Measurements from ENCODE around the gene RSAD1.

RSAD1 gene

GRCh38 chr17:50440172-50440837 lies 38.4 kb upstream of the RSAD1 start:
- H3K4me3 ChIP-seq (ENCODE audit: low read depth, low read length) = no peak overlapping the region
- TF ChIP-seq, protein P1, sequence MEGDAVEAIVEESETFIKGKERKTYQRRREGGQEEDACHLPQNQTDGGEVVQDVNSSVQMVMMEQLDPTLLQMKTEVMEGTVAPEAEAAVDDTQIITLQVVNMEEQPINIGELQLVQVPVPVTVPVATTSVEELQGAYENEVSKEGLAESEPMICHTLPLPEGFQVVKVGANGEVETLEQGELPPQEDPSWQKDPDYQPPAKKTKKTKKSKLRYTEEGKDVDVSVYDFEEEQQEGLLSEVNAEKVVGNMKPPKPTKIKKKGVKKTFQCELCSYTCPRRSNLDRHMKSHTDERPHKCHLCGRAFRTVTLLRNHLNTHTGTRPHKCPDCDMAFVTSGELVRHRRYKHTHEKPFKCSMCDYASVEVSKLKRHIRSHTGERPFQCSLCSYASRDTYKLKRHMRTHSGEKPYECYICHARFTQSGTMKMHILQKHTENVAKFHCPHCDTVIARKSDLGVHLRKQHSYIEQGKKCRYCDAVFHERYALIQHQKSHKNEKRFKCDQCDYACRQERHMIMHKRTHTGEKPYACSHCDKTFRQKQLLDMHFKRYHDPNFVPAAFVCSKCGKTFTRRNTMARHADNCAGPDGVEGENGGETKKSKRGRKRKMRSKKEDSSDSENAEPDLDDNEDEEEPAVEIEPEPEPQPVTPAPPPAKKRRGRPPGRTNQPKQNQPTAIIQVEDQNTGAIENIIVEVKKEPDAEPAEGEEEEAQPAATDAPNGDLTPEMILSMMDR (IDR thresholded peaks at IDR 0.05; ENCODE audit: insufficient read depth, low read depth, low read length, missing control alignments) = no peak
- no peak for DNase-seq (ENCODE audit: low read depth)

DNA sequence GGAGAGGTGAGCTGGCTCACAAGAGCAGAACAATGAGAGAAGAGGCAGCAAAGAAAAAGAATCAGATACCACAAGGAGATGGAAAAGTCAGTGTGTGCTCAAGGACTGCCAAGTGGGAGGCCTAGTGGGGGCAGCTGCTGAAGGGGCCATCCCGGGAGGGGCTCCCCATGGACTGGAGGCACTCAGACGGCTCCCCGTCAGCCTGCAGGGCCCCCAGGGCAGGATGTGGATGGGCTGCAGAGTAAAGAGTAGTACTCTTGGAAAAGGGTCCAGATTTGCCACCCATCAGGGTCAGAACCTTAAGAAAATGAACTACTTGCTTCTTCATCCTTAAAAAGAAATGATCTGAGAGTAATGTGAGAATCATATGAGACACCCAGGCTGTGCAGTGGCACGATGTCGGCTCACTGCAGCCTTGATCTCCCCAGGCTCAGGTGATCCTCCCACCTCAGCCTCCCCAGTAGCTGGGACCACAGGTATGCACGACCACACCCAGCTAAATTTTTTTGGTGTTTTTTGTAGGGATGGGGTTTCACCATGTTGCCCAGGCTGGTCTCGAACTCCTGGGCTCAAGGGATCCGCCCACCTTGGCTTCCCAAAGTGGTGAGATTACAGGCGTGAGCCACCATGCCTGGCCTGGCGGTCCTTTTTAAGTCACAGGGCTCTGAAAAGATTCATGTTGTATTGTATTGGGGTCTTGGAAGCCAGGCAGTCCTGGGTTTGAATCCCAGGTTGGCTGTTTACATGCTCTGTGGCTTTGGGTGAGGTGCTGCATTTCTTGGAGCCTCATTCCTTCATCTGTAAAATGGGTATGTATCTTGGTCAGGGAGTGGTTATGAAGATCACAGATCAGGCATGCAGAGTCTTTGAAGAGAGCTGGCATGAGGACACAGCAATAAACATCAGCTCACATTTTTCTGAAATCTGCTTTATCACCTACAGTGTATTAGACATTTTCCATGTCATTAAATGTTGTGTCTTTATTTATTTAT lies 37.5 kb upstream of the RSAD1 start:
- TF ChIP-seq, protein P1 (IDR thresholded peaks at IDR 0.05; ENCODE audit: insufficient read depth, low read depth, low read length, missing control alignments) = no peak
- DNase-seq (ENCODE audit: low read depth) = no peak
- H3K4me3 ChIP-seq (ENCODE audit: low read depth, low read length) = no peak overlapping the region

DNA sequence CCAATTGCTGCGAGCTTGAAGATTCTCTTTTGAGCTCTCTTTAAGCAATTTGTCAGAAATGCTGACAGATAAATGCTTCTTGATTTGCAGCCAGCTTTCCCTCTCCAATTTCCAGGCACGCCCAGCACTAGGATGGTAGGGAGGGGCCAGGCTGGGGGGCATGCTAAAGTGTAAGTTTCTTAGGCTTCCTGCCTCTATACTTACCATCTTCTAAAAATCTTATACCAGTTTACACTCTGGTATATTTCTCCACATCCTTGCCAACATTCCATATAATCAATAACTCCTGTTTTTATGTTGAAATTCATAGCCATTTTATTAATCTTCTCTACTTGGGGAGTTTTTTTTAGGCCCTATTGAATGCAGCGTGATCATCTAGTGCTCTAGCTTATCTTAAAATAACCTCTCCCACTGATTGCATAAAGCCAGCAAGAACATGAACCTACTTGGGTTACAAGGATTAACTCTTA lies 35.1 kb upstream of the RSAD1 start:
- no peak overlapping the region for H3K4me3 ChIP-seq (ENCODE audit: low read depth, low read length)
- no peak for DNase-seq (ENCODE audit: low read depth)
- TF ChIP-seq, protein P1 (IDR thresholded peaks at IDR 0.05; ENCODE audit: insufficient read depth, low read depth, low read length, missing control alignments) = no peak

- TF ChIP-seq, protein P1 (IDR thresholded peaks at IDR 0.05; ENCODE audit: insufficient read depth, low read depth, low read length, missing control alignments) = no peak
- no peak overlapping the region for H3K4me3 ChIP-seq (ENCODE audit: low read depth, low read length)
- no peak for DNase-seq (ENCODE audit: low read depth)
Measured at GRCh38 chr17:50444841-50445715, 33.6 kb upstream of the RSAD1 start.

DNA sequence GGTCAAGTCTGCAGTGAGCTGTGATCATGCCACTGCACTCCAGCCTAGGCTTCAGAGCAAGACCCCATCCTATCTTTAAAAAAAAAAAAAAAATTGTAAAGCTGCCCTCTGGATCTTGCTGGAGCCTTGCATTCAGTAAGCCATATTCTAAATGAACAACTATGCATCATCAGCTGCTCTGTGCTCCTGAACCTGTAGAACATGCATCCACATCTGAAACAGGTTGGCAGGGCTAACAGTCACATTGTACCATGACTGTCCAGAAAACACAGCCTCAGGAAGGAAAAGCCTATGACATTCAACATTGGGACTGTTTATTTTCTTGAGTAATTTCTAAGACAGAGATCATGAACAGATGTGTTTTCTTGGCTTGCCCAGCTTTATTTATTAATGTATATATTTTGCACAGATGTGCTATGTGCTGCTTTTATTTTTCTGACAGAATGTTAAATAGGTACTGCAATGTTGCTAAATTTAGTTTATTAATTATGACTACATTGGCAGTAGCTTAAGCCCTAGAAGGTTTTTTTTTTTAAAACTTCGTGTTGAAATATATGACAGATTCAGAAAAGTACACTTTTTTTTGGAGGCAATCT lies 32.8 kb upstream of the RSAD1 start:
- H3K4me3 ChIP-seq (ENCODE audit: low read depth, low read length) = no peak overlapping the region
- no peak for DNase-seq (ENCODE audit: low read depth)
- TF ChIP-seq, protein P1 (IDR thresholded peaks at IDR 0.05; ENCODE audit: insufficient read depth, low read depth, low read length, missing control alignments) = no peak

Data from GM12865 (cell line).